Activated CD4-positive, CD25-positive, alpha-beta regulatory T cell treated with anti-CD3 and anti-CD28 coated beads, Interleukin-2, amount 50 U/mL, for 72 hours (primary cell): ENCODE results near the gene CCDC150.
"Not testable (repeated sequence)": the region's sequence is repeated elsewhere in the genome, so short reads cannot be mapped to it uniquely, and the experiment has no call there.

ENCODE experiments used
- DNase-seq: peaks from one replicate; pipeline ENCODE4 v3.0.0; 2021

The CCDC150 gene

DNA sequence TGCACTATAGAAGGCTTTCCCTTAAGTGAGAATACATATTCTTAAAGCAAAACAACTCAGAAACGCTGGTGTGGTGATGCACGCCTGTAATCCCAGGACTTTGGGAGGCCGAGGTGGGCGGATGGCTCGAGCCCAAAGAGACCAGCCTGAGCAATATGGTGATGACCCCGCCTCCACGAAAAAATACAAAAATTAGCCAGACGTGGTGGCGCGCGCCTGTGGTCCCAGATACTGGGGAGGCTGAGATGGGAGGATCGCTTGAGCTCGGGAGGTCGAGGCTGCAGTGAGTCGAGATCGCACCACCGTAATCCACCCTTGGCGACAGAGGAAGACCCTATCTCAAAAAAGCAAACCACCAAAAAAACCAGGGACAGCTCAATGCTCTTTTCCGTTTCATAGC is 750 bp upstream of the CCDC150 start:
- no peak for DNase-seq

DNA sequence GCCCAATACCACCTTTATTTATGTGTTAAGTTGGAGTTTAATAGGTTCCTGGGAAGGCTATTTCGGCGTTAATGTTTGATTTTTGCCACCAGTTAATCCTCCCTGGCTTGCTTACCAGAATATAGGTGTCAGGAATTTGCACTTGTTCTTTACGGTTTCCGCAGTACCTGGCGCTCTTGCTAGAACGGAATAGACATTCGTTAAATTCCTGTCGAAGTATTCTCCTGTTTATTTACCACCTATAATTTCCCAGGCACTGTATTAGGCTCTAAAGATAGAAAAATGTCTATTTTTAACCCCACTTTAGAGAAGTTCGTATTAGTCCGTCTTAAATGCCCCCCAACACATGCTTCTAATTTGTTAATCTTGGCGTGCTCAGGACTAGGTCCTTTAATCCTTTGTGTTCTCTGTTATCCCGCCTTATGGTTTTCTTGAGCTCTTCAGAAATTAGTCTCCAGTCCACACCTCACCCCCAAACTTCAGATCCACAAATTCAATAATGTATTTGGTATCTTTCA is 575 bp downstream of the CCDC150 start:
- no peak for DNase-seq

DNA sequence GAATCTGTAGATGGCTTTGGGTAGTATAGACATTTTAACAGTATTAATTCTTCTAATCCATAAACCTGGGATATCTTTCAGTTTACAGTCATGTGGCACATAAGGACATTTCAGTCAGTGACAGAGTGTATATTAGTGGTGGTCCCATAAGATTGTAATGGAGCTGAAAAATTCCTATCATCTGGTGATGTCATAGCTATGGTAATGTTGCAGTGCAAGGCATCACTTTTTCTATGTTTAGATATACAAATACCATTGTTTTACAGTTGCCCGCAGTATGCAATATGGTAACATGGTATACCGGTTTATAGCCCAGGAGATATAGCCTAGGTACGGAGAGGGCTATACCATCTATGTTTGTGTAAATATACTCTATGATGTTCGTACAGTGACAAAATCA is 9.7 kb downstream of the CCDC150 start:
- no peak for DNase-seq

DNA sequence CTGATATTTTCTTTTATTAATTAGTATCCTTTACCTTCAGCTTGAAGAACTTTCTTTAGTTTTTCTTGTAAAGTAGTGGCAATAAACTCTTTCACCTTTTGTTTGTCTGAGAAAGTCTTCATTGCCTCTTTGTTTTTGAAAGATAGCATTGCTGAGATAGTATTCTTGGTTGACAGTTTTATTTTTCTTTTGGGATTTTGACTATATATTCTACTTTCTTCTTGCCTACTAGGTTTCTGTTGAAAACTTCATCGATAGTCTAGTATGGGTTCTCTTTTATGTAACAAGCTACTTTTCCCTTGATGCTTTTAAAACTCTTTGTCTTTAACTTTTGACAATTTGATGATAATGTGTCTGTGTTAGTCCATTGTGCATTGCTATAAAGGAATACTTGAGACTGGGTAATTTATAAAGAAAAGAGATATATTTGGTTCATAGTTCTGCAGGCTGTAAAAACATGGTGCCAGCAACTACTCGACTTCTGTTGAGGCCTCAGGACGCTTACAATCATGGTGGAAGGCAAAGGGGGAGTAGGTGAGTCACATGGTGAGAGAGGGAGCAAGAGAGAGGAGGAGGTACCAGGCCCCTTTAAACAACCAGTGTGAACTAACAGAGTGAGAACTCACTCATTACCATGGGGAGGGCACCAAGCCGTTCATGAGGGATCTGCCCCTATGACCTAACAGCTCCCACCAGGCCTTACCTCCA is 12.0 kb downstream of the CCDC150 start:
- no peak for DNase-seq

DNA sequence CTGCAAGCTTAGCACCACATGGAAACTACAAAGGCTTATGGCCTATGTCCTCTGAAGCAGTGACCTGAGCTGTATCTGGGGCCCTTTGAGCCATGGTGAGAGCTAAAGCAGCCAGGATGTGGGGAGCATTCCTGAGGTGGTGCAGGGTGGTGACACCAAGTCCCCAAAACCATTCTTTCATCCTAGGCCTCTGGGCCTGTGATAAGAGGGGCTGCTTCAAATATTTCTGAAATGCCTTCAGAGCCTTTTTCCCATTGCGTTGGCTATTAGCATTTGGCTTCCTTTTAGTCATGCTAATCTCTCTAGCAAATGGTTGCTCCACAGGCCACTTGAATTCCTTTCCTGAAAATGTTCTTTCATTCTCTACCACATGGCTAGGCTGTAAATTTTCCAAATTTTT is 13.4 kb downstream of the CCDC150 start:
- no peak for DNase-seq

DNA sequence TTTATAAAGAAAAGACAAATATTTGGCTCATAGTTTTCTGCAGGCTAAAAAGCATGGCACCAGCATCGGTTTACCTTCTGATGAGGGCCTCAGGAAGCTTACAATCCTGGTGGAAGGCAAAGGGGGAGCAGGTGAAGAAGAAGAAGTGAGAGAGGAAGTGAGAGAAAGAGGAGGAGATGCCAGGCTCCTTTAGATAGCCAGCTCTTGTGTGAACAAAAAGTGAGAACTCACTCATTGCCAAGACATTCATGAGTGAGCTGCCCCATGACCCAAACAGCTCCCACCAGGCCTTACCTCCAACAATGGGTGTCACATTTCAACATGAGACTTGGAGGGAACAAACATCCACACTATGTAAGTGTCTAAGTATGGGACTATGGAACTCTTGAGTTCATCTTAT is 14.3 kb downstream of the CCDC150 start:
- DNase-seq = no peak

DNA sequence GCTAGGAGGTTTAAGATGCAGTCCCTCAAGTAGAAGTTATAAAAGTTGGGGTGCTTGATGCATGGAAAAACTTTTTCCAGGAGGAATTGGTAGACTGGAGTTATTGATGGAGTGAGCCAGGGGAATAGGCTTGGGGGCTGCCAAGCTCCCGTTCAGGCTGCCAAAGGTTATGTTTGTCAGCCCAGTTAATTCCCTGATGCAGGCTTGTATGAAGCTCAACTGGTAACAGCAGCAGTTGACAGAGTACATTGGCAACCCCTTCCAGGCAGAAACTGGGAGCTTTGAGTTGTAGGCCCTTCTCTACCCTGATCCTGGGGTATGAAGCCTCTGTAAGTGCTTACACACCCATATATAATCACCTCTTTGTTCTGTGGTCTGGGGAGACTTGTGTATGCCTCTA is 16.2 kb downstream of the CCDC150 start:
- no peak for DNase-seq

DNA sequence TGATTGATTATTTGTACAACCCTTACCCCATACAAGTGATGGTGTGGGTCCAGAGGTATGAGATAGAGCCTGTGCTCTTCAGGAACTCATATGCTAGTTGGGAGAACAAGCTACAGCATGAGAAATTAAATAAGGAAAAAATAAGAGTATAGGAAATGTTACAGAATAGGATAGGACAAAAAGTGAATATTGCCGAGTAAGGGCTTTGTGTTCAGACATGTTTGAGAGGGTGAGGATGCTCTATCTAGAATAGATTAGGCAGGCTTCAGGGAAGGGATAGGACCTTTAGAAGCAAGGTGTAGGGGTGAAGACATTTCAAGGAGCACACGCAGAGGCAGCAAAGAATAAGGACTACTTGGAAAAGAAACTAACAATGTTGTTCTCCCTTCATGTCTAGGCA is 17.8 kb downstream of the CCDC150 start:
- no peak for DNase-seq

DNA sequence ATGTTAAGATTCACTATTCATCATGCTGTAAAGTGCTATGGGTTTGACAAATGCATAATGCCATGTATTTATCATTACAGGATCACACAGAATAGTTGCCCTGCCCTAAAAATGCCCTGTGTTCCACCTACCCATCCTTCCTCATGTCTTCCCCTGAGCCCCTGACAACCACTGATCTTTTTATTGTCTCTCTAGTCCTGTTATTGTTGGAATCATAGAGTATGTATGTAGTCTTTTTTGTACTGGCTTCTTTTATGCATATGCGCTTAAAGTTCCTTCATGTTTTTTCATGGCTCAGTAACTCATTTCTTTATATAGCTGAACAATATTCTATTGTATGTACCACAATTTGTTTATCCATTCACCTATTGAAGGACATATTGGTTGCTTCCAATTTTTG is 20.3 kb downstream of the CCDC150 start:
- no peak for DNase-seq

DNA sequence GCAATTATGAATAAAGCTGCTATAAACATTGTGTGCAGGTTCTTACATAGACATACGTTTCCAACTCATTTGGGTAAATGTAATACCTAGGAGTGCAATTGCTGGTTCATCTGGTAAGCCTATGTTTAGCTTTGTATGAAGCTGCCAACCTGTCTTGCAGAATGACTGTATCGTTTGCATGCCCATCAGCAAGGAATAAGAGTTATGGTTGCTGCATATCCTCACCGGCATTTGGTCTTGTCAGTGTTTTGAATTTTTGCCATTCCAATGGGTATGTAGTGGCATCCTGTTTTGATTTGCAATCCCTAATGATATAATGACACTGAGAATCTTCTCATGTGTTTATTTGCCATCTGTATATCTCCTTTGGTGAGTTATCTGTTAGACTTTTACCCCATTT is 20.7 kb downstream of the CCDC150 start:
- no peak for DNase-seq

DNA sequence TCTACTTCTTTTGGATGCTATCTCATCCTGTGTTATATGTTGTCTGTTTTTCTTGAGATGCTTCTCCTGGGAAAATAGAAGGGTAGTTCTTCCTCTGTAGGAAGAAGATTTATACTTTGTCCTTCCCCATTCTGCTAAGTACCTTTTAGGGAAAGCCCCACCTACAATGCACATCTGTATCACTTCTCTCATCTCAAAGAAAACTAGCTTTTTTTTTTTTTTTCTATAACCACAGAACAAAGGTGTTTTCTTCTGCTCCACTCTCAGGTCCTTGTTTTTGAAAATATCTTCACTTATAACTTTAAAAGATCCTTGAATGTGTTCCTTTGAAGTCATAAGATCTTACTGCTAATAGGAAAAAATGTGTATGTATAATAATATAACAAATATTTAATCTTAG is 30.8 kb downstream of the CCDC150 start:
- DNase-seq = no peak

DNA sequence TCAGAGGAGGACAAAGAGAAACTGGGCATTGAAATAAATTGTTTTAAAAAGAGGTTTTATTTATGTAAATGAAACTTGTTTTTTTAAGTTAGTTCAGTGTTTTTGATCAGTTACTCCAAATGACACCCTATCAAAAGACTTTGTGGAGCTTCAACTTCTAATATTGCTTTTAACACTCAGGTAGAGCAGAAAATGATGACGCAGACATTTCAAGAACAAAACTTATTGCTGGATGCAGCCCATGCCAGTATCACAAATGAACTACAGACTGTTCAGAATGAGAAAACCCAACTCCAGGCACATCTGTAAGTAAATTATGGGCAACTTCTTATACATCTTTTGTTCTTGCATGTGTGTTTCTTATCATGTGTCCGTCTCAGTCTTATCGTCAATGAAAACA is 36.4 kb downstream of the CCDC150 start:
- DNase-seq = no peak

DNA sequence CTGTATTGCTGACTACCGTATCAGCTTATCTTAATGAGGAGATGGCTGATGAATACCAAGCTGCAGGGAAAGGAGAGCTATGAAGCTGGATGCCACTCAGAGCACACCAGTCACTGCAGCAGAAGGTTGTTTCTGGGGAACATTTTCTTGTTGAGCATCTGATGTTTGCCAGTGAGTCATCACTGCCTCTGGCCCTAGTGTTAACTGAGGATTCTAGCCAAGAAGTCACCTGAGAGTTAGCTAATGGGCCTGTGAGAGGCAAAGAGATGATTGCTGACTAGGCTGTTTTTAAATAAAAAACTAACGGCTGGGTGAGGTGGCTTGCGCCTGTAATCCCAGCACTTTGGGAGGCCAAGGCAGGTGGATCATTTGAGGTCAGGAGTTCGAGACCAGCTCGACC is 37.9 kb downstream of the CCDC150 start:
- no peak for DNase-seq

DNA sequence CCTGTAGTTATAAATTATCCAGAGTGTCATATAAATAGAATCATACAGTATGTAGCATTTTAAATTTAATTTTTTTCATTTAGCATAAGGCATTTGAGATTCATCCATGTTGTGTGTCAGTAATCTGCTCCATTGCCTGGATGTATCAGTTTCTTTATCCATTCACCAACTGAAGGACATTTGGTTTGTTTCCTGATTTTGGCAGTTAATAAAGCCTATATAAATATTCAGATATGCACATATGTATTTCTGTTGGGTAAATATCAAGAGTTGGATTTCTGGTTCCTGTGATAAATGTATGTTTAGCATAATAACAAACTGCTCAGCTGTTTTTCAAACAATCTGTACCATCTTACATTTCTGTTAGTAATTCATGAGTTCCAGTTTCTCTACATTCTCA is 39.9 kb downstream of the CCDC150 start:
- no peak for DNase-seq

DNA sequence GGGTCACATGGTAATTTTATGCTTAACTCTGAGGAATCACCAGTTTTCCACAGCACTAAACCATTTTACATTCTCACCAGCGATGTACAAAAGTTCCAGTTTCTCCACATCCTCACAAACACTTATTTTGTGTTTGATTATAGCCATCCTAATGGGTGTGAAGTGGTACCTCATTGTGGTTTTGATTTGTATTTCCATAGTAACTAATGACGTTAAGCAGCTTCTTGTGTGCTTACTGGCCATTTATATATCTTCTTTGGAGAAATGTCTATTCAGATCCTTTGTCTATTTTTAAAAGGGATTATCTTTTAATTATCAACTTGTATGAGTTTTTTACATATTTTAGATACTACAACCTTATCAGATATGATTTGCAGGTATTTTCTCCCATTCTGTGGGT is 42.0 kb downstream of the CCDC150 start:
- DNase-seq = no peak

DNA sequence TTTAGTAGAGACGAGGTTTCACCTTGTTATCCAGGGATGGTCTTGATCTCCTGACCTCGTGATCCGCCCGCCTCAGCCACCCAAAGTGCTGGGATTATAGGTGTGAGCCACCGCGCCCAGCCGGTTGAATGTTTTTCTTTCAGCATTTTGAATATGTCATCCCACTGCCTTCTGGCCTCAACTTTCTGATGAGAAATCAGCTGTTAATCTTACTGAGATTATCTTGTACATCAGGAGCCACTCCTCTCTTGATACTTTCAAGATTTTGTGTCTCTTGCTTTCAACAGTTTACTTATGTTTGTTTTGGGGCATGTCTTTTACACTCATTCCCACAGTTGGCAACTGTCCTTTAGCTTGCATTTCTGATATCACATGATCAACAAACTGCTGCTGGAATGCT is 46.3 kb downstream of the CCDC150 start:
- DNase-seq = no peak

DNA sequence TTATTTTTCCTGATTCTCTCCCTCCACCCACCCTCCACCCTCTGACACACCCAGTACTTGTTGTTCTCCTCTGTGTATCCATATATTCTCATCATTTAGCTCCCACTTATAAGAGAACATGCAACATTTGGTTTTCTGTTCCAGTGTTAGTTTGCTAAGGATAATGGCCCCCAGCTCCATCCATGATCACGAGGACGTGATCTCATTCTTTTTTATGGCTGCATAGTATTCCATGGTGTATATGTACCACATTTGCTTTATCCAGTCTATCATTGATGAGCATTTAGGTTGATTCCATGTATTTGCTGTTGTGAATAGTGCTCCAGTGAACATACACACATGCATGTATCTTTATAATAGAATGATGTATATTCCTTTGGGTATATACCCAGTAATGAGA is 47.2 kb downstream of the CCDC150 start:
- not testable (repeated sequence) for DNase-seq

DNA sequence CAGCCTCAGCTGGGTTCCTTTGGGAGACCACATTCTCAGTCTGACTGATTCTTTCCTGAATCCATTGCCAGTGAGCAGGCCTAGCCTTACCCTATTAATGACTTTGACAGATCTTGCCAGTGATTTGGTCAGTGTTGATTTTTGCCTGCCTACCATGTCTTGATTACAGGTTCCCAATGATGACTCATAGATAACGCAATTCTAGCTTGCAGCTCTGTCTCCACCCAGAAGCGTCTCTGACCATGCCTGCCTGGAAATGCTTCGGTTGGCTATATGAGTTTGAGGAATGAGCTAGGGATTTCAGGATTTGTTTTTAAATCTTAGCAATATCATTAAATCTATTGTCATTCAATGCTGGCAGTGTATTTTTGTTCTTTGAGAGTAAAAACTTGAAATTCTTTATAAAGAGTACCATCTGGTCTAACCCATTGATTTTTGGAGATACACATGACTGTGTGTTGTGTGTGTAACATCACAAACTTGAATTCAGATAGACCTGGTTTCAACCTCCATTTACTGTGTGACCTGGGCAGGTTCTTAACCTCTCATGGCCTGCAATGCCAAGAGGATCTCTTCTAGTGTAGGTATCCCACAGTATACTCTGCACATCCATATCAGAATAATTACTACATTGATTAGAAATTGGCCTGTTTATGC is 57.0 kb downstream of the CCDC150 start:
- DNase-seq = no peak

DNA sequence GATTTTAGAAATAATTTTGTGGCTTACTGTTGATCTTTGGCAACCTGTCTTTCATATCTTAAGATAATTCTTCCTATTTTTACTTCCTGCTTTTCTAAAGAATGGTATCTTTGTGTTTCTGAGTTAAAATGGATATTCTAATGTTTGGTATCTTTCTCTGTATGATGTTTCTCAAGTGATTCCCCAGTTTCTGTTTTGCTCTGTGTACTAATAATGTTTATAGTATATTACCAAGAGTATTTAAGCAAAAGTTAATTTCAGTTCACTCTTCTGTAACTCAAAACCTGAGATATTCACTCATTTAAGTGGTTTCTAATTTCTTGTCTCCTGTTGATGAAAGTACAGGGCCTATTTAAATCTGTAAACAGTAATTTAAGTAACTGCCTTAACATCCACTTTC is 58.3 kb downstream of the CCDC150 start:
- DNase-seq = no peak

DNA sequence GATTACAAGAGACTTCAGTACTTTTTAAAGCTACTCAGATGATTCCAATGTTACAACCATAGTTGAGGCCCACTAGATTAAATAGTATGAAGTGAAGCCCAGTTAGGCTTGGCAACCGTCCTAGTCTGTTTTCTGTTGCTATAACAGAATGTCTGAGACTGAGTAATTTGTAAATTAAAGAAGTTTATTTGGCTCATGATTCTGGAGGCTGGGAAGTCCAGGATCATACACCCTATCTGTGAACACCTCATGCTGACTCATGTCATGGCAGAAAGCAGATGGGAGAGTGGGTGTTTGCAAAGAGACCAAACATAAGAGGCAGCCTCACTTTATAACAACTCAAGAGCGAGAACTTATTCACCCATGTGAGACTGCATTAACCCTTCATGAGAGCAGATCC is 63.1 kb downstream of the CCDC150 start:
- DNase-seq = no peak

DNA sequence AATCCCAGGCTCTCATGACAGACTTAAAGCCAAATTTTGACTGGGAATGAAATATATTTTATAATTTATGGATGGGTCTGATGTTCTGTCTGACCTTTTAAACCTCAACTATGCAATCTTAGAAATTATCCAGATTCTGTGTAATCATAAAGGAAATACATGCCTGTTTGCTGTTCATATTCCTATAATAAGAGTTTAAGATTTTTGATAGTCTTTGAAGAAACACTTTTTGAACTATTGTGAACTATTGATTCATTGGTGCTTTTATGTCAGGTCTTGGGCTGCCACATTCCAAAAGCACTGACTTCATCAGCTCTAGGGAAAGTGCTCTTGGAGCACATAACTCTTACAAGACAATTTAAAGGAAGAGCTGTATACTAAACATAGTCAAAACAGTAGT is 64.2 kb downstream of the CCDC150 start:
- no peak for DNase-seq

DNA sequence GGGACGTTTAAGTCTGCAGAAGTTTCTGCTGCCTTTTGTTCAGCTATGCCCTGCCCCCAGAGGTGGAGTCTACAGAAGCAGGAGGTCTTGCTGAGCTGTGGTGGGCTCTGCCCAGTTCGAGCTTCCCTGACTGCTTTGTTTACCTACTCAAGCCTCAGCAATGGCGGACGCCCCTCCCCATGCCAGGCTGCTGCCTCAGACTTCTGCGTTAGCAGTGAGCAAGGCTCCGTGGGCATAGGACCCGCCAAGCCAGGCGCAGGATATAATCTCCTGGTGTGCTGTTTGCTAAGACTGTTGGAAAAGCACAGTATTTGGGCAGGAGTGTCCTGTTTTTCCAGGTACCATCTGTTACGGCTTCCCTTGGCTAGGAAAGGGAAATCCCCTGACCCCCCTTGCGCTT is 70.5 kb downstream of the CCDC150 start:
- DNase-seq = not testable (repeated sequence)

DNA sequence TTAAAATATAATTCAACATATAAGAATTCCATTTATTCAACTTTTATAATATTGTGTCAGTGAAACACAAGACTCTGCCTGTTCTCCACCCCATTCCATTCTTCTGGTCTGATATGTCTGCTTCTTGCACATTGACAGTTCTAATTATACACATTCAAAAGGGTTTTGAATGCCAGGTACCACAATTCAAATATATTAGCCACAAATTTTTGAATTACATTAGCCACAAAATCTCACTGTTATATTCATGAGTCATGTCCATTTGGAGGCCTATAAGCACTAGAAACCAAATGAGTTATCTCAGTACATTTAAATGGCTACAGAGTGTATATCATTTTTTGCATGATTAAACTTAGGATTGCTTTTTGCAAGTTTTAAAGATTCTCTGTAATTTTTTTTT is 72.1 kb downstream of the CCDC150 start:
- no peak for DNase-seq

DNA sequence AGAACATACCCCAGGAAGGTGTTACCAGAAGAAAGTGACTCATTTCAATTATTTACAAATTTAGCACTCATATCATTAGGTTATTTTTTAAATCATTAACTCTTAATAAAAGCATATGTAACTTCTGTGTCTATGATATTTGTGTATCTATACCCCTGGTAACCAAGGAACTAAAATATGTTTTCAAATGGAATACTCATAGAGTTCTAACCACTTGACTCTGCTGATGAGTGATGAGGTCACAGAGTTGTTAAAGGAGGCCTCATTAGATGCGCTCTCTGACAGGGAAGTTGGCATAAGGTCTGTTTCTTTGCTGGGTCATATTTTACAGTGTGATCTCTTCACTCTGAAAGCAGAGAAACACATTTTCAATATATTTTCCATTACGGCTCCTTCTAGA is 73.4 kb downstream of the CCDC150 start:
- DNase-seq = no peak
